Activated CD4-positive, alpha-beta T cell treated with anti-CD3 and anti-CD28 coated beads, Interleukin-2, amount 10 ng/mL, durations not matched to agents 7 days and 5 days (primary cell): ENCODE results near the gene TBRG4. TPM values are rescaled to one million over a fixed set of nuclear protein-coding genes. Genes with fewer than 3 reads are reported as not detected.

Experiments
- CTCF ChIA-PET: fragments of 350-600 bp; sonication (Branson Sonifier 250); formaldehyde crosslinking; loops from one replicate; lab custom pipeline; 2021; ENCODE audit warnings: antibody characterized with exemption; lab: Charles Lee
- POLR2A ChIA-PET: fragments of 350-600 bp; sonication (Branson Sonifier 250); formaldehyde crosslinking; loops from one replicate; lab custom pipeline; 2021; ENCODE audit warnings: antibody characterized with exemption; lab: Charles Lee
- DNase-seq: peaks from one replicate; pipeline ENCODE4 v3.0.0-alpha.2; 2020
- H3K27ac Mint-ChIP-seq: one replicate; pipeline ENCODE4 v1.8.0; 2021; ENCODE audit warnings: mild to moderate bottlenecking, moderate library complexity, mixed read lengths
- H3K27me3 Mint-ChIP-seq: one replicate; pipeline ENCODE4 v1.8.0; 2021; ENCODE audit warnings: mixed read lengths
- H3K36me3 Mint-ChIP-seq: one replicate; pipeline ENCODE4 v1.8.0; 2021; ENCODE audit warnings: low read depth, mixed read lengths
- H3K4me1 Mint-ChIP-seq: one replicate; pipeline ENCODE4 v1.8.0; 2021; ENCODE audit warnings: mixed read lengths
- H3K4me3 Mint-ChIP-seq: one replicate; pipeline ENCODE4 v1.8.0; 2021; ENCODE audit warnings: mild to moderate bottlenecking, moderate library complexity, mixed read lengths
- H3K9me3 Mint-ChIP-seq: one replicate; pipeline ENCODE4 v1.8.0; 2021; ENCODE audit warnings: mixed read lengths
- total RNA-seq, 2 experiments: library from RNA; stranded (reverse); gene quantifications; one replicate each; pipeline ENCODE4 v1.2.3, GENCODE V29; 2021

The TBRG4 gene
- total RNA-seq, 2 experiments from 2014 or later, result 98.9 to 102 TPM

GRCh38 chr7:45106820-45107219 lies 4.7 kb downstream of the TBRG4 start:
- peaks cover 33% of the 10 kb centered on the region for H3K36me3 Mint-ChIP-seq
- DNase-seq, result no peak
- ChIA-PET POLR2A (no interaction called here), CTCF (interaction anchor here (1.1 to 1.6 kb wide), 4 partner anchors 10 to 472 kb away, joined by 3 to 5 read pairs (median 4); no protein-coding TSS in a partner anchor)
- H3K4me1 Mint-ChIP-seq, result peaks cover 39% of the 10 kb centered on the region
- H3K27me3 Mint-ChIP-seq, result no peaks in the 10 kb centered on the region
- no peak overlapping the region for H3K4me3 Mint-ChIP-seq
- H3K9me3 Mint-ChIP-seq, result no peaks in the 10 kb centered on the region
- H3K27ac Mint-ChIP-seq, result no peak overlapping the region

- Mint-ChIP-seq H3K9me3 (no peaks in the 10 kb centered on the region), H3K4me3 (no peak overlapping the region), H3K27me3 (no peaks in the 10 kb centered on the region), H3K27ac (no peak overlapping the region), H3K36me3 (peaks cover 39% of the 10 kb centered on the region), H3K4me1 (peaks cover 36% of the 10 kb centered on the region)
- POLR2A ChIA-PET, result interaction anchor here (0.5 kb wide), 1 partner anchor 9 kb away, joined by 3 read pairs; no protein-coding TSS in a partner anchor
- CTCF ChIA-PET, result interaction anchor here (0.8 kb wide), 1 partner anchor 11 kb away, joined by 3 read pairs; no protein-coding TSS in a partner anchor
- DNase-seq, result no peak
Measured at GRCh38 chr7:45105588-45106188, 5.8 kb downstream of the TBRG4 start.

GRCh38 chr7:45104844-45105587 lies 6.5 kb downstream of the TBRG4 start:
- Mint-ChIP-seq H3K9me3 (no peaks in the 10 kb centered on the region), H3K4me1 (peaks cover 31% of the 10 kb centered on the region), H3K27ac (no peak overlapping the region), H3K4me3 (no peak overlapping the region), H3K27me3 (no peaks in the 10 kb centered on the region), H3K36me3 (peaks cover 40% of the 10 kb centered on the region)
- POLR2A ChIA-PET, result interaction anchor here (0.5 kb wide), 1 partner anchor 10 kb away, joined by 3 read pairs; no protein-coding TSS in a partner anchor
- DNase-seq, result no peak
- CTCF ChIA-PET, result interaction anchor here (0.6 to 1.4 kb wide), 4 partner anchors 10 to 32 kb away, joined by 3 to 4 read pairs (median 4); no protein-coding TSS in a partner anchor

- Mint-ChIP-seq H3K27ac (no peak overlapping the region), H3K4me3 (no peak overlapping the region), H3K9me3 (no peaks in the 10 kb centered on the region), H3K27me3 (no peaks in the 10 kb centered on the region), H3K4me1 (peaks cover 27% of the 10 kb centered on the region), H3K36me3 (peaks cover 40% of the 10 kb centered on the region)
- POLR2A ChIA-PET, result no interaction called here
- DNase-seq, result no peak
- CTCF ChIA-PET, result interaction anchor here (0.6 to 1.4 kb wide), 4 partner anchors 20 to 33 kb away, joined by 3 to 4 read pairs (median 4); no protein-coding TSS in a partner anchor
Measured at GRCh38 chr7:45103958-45104843, 7.3 kb downstream of the TBRG4 start.

GRCh38 chr7:45102785-45103712 lies 8.4 kb downstream of the TBRG4 start:
- no peak for DNase-seq
- POLR2A ChIA-PET, result no interaction called here

GRCh38 chr7:45101748-45102147 lies 9.7 kb downstream of the TBRG4 start:
- no peak overlapping the region for H3K4me3 Mint-ChIP-seq
- CTCF ChIA-PET, result no interaction called here
- no peak for DNase-seq
- POLR2A ChIA-PET, result interaction anchor here (0.5 kb wide), 1 partner anchor 31 kb away, joined by 3 read pairs; no protein-coding TSS in a partner anchor
- H3K4me1 Mint-ChIP-seq, result peaks cover 5% of the 10 kb centered on the region
- no peaks in the 10 kb centered on the region for H3K9me3 Mint-ChIP-seq
- H3K27ac Mint-ChIP-seq, result no peak overlapping the region
- H3K27me3 Mint-ChIP-seq, result no peaks in the 10 kb centered on the region
- H3K36me3 Mint-ChIP-seq, result peaks cover 24% of the 10 kb centered on the region

More at GRCh38 chr7:45102785-45103712, 8.4 kb downstream of the TBRG4 start:
- Mint-ChIP-seq H3K27ac (no peak overlapping the region), H3K4me3 (no peak overlapping the region), H3K9me3 (no peaks in the 10 kb centered on the region), H3K4me1 (peaks cover 16% of the 10 kb centered on the region), H3K27me3 (no peaks in the 10 kb centered on the region), H3K36me3 (peaks cover 31% of the 10 kb centered on the region)
- CTCF ChIA-PET, result interaction anchor here (1.1 to 1.2 kb wide), 2 partner anchors 12 to 27 kb away, joined by 3 to 4 read pairs; no protein-coding TSS in a partner anchor

GRCh38 chr7:45100761-45101480 lies 10.6 kb downstream of the TBRG4 start:
- peaks cover 24% of the 10 kb centered on the region for H3K36me3 Mint-ChIP-seq
- H3K4me3 Mint-ChIP-seq, result no peak overlapping the region
- H3K4me1 Mint-ChIP-seq, result peaks cover under 1% of the 10 kb centered on the region
- no peak for DNase-seq
- no peak overlapping the region for H3K27ac Mint-ChIP-seq
- ChIA-PET POLR2A (interaction anchor here (0.6 kb wide), 1 partner anchor 41 kb away, joined by 3 read pairs; no protein-coding TSS in a partner anchor), CTCF (no interaction called here)
- H3K27me3 Mint-ChIP-seq, result no peaks in the 10 kb centered on the region
- H3K9me3 Mint-ChIP-seq, result no peaks in the 10 kb centered on the region

- Mint-ChIP-seq H3K9me3 (no peaks in the 10 kb centered on the region), H3K4me1 (no peaks in the 10 kb centered on the region), H3K36me3 (peaks cover 22% of the 10 kb centered on the region), H3K27me3 (no peaks in the 10 kb centered on the region), H3K4me3 (no peak overlapping the region), H3K27ac (no peak overlapping the region)
- DNase-seq, result no peak
- CTCF ChIA-PET, result interaction anchor here (0.6 to 0.9 kb wide), 2 partner anchors 10 to 109 kb away, joined by 3 to 5 read pairs; no protein-coding TSS in a partner anchor
- POLR2A ChIA-PET, result interaction anchor here (0.6 kb wide), 1 partner anchor 40 kb away, joined by 3 read pairs; no protein-coding TSS in a partner anchor
Measured at GRCh38 chr7:45099891-45100760, 11.4 kb downstream of the TBRG4 start.

GRCh38 chr7:45098983-45099839 lies 12.3 kb downstream of the TBRG4 start:
- H3K9me3 Mint-ChIP-seq, result peaks cover 3% of the 10 kb centered on the region

GRCh38 chr7:45092931-45093235 lies 18.6 kb downstream of the TBRG4 start:
- H3K27ac Mint-ChIP-seq, result no peak overlapping the region
- CTCF ChIA-PET, result interaction anchor here (0.7 to 1.3 kb wide), 2 partner anchors 113 to 239 kb away, joined by 3 read pairs; no protein-coding TSS in a partner anchor
- DNase-seq, result no peak
- H3K36me3 Mint-ChIP-seq, result peaks cover 3% of the 10 kb centered on the region
- peaks cover 29% of the 10 kb centered on the region for H3K27me3 Mint-ChIP-seq
- H3K9me3 Mint-ChIP-seq, result peaks cover 5% of the 10 kb centered on the region
- POLR2A ChIA-PET, result no interaction called here
- H3K4me3 Mint-ChIP-seq, result no peak overlapping the region
- H3K4me1 Mint-ChIP-seq, result peaks cover 11% of the 10 kb centered on the region

More at GRCh38 chr7:45098983-45099839, 12.3 kb downstream of the TBRG4 start:
- POLR2A ChIA-PET, result no interaction called here
- CTCF ChIA-PET, result interaction anchor here (0.6 to 0.9 kb wide), 2 partner anchors 10 to 108 kb away, joined by 3 to 5 read pairs; no protein-coding TSS in a partner anchor
- no peak overlapping the region for H3K27ac Mint-ChIP-seq
- no peak for DNase-seq
- peaks cover 22% of the 10 kb centered on the region for H3K36me3 Mint-ChIP-seq
- H3K27me3 Mint-ChIP-seq, result no peaks in the 10 kb centered on the region
- no peaks in the 10 kb centered on the region for H3K4me1 Mint-ChIP-seq
- H3K4me3 Mint-ChIP-seq, result no peak overlapping the region
